Kidney tubule cell (primary cell): ENCODE results near the gene TNFAIP8.
"Not testable (repeated sequence)": the region's sequence is repeated elsewhere in the genome, so short reads cannot be mapped to it uniquely, and the experiment has no call there.

ENCODE experiments used
- DNase-seq: peaks from one replicate; pipeline ENCODE4 v3.0.0-alpha.2; 2018; ENCODE audit warnings: low spot score

TNFAIP8 gene

GRCh38 chr5:119418606-119419100 is 62.8 kb downstream of the TNFAIP8 start:
- peak; percentile 28 for DNase-seq

- DNase-seq = no peak
Observed at GRCh38 chr5:119420169-119420568, 64.3 kb downstream of the TNFAIP8 start.

GRCh38 chr5:119426057-119426456 is 70.2 kb downstream of the TNFAIP8 start:
- no peak for DNase-seq

- DNase-seq = no peak
Observed at GRCh38 chr5:119427060-119427459, 71.2 kb downstream of the TNFAIP8 start.

GRCh38 chr5:119427596-119427995 is 71.8 kb downstream of the TNFAIP8 start:
- DNase-seq = not testable (repeated sequence)

GRCh38 chr5:119428166-119428565 is 72.3 kb downstream of the TNFAIP8 start:
- not testable (repeated sequence) for DNase-seq

- DNase-seq = not testable (repeated sequence)
Observed at GRCh38 chr5:119428574-119428973, 72.8 kb downstream of the TNFAIP8 start.

GRCh38 chr5:119432674-119433237 is 76.9 kb downstream of the TNFAIP8 start:
- DNase-seq = not testable (repeated sequence)

- peak; percentile 83 for DNase-seq
Observed at GRCh38 chr5:119435436-119436132, 79.8 kb downstream of the TNFAIP8 start.

- DNase-seq = not testable (repeated sequence)
Observed at GRCh38 chr5:119437785-119438586, 82.2 kb downstream of the TNFAIP8 start.

GRCh38 chr5:119438587-119438917 is 82.7 kb downstream of the TNFAIP8 start:
- DNase-seq = not testable (repeated sequence)

GRCh38 chr5:119439140-119439631 is 83.4 kb downstream of the TNFAIP8 start:
- DNase-seq = no peak

- DNase-seq = not testable (repeated sequence)
Observed at GRCh38 chr5:119439632-119440031, 83.8 kb downstream of the TNFAIP8 start.

GRCh38 chr5:119444643-119445042 is 88.8 kb downstream of the TNFAIP8 start:
- not testable (repeated sequence) for DNase-seq

- DNase-seq = no peak
Observed at GRCh38 chr5:119445544-119445943, 89.7 kb downstream of the TNFAIP8 start.
